ENCODE measurements around the gene SMIM28.

Gene SMIM28

DNA sequence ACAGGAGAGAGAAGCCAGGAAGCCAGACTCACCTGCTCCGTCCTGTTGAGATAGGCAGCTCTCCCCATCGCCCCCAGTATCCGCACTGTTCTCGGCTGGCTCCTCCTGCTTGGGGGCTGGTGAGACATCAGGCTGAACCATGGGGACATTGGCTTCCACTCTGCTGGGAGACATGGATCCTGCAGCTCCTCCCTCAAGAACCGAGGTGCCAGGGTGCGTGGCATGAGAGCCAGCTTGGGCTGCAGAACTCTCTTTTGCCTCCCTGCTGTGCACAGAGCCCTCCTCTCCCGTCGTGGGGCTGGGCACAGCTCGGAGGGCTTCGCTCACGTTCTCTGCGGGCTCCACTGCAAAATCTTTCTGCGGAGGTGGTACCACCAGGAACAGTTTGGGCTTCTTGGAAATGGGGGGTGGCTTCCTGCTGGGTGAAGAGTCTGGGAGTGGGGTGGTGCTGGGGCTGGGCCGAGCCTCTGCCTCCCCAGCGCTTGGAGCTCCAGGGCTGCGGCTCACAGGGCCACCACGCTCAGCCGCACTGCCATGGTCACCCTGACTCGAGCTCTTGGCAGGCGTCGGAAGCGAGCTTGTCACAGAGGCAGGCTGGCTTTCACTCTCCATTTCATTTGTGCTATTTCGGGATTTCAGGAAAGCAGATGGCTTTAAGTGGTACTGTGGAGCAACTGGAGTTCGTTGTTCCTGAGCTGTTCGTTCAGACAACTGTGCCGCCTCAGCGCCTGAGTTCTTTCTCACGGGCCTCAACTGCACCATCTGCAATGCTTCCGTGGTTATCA is 52.8 kb downstream of the SMIM28 start:
- DNase-seq (ENCODE audit: low read depth), result no peak

GRCh38 chr6:138431256-138432062 is 53.8 kb downstream of the SMIM28 start:
- DNase-seq (ENCODE audit: low read depth), result no peak

- no peak for DNase-seq (ENCODE audit: low read depth)
These were observed 54.3 kb downstream of the SMIM28 start for GRCh38 chr6:138432063-138432356.
